DOHH2 (cell line): Measurements from ENCODE around the gene PHYHIPL.

Experiments used
- CTCF ChIP-seq: fragments of 200-600 bp; sonication (generic); IDR thresholded peaks from one replicate; pipeline ENCODE4 v1.5.1; 2014; ENCODE audit warnings: antibody characterized with exemption, mild to moderate bottlenecking, low read depth, low read length; ENCODE audit not compliant: poor library complexity, severe bottlenecking
- EZH2phosphoT487 ChIP-seq: fragments of 200-600 bp; sonication (generic); IDR thresholded peaks from 2 replicates; pipeline ENCODE4 v1.6.1; 2017; ENCODE audit warnings: borderline replicate concordance, mild to moderate bottlenecking, antibody characterized with exemption, low read length, moderate library complexity, mixed read lengths

GRCh38 chr10:59190332-59190731 lies 13.9 kb downstream of the PHYHIPL start:
- TF ChIP-seq CTCF (no peak), EZH2phosphoT487 (no peak)
